Subcutaneous abdominal adipose tissue (tissue), 5 donors: Measurements from ENCODE around the gene GMPS.

Source experiments
- H3K27ac ChIP-seq: one replicate; pipeline ENCODE4 v1.7.0; 2013; ENCODE audit warnings: low read depth, mild to moderate bottlenecking, inconsistent platforms, low read length, moderate library complexity
- H3K27me3 ChIP-seq, 5 donors: one replicate each; pipeline ENCODE4 v1.7.0; 2013; ENCODE audit warnings: low read length in 5 of 5, inconsistent platforms in 1 of 5; ENCODE audit not compliant: control insufficient read depth in 5 of 5, insufficient read depth in 4 of 5
- H3K36me3 ChIP-seq, 5 donors: one replicate each; pipeline ENCODE4 v1.7.0; 2013; ENCODE audit warnings: low read length in 5 of 5; ENCODE audit not compliant: control insufficient read depth in 5 of 5, insufficient read depth in 5 of 5
- H3K4me1 ChIP-seq, 5 donors: one replicate each; pipeline ENCODE4 v1.7.0; 2013; ENCODE audit warnings: low read length in 5 of 5, mild to moderate bottlenecking in 3 of 5, moderate library complexity in 1 of 5; ENCODE audit not compliant: control insufficient read depth in 5 of 5, insufficient read depth in 5 of 5
- H3K4me3 ChIP-seq, 5 donors: one replicate each; pipeline ENCODE4 v1.7.0; 2013; ENCODE audit warnings: low read length in 5 of 5, low read depth in 1 of 5
- H3K9ac ChIP-seq, 5 donors: one replicate each; pipeline ENCODE4 v1.7.0; 2013; ENCODE audit warnings: low read length in 5 of 5, mild to moderate bottlenecking in 4 of 5, moderate library complexity in 3 of 5
- H3K9me3 ChIP-seq, 5 donors: one replicate each; pipeline ENCODE4 v1.7.0; 2013; ENCODE audit warnings: low read length in 5 of 5; ENCODE audit not compliant: control insufficient read depth in 5 of 5
- donor health status: healthy.
- donor health status: healthy.
- donor health status: healthy.
- donor health status: healthy.
- donor health status: healthy.

GMPS gene

DNA sequence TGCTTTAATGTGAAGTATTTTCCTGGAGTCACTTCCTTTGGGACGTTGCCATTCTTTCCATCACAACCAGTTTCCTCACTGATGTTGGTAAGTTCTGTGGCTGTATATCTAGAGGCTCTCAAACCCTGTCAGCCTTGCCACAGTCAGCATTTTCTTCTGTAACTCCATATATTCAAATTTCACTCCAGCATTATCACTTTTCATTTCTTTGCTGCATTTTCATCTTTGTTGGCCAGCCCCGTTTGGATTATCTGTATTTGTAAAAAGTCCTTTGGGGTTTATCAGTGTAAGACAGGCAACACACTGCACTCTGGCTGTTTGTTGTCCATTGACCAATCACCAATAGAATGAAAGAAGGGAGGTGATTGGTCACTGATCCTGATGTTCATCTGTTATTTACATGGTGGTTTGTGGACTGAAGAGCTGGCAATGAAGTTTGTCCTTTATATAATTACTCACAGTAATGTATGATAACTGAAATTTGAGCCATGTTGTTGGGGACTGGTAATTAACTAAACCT, 20.3 kb downstream of the GMPS start:
- peak overlapping the region in 1 of 5 donors; percentile 45 for H3K9ac ChIP-seq
- no peaks in the 10 kb centered on the region for H3K9me3 ChIP-seq
- H3K27me3 ChIP-seq = no peaks in the 10 kb centered on the region
- H3K4me3 ChIP-seq = no peak overlapping the region
- H3K36me3 ChIP-seq = peaks cover 0 to 7% (median 6%) of the 10 kb centered on the region in 5 donors
- peaks cover 0 to 10% (median 5%) of the 10 kb centered on the region in 5 donors for H3K4me1 ChIP-seq
- no peak overlapping the region for H3K27ac ChIP-seq

DNA sequence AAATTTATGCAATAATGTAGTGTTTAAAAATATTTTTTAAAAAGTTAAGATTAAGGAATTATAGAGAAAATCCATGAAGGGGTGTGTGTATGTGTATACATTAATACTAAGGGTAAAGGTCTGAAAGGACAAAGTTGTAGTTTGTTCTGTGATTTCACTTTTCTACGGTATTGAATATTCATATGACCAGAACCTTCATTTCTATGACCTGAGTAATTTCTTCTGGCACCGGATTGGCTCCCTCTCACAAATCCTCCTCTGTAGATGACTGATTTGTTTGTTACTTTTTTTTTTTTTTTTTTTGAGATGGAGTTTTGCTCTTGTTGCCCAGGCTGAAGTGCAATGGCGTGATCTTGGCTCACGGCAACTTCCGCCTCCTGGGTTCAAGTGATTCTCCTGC, 20.9 kb downstream of the GMPS start:
- Histone ChIP-seq H3K4me1 (peaks cover 0 to 10% (median 5%) of the 10 kb centered on the region in 5 donors), H3K36me3 (peaks cover 0 to 8% (median 6%) of the 10 kb centered on the region in 5 donors), H3K9ac (no peak overlapping the region), H3K4me3 (no peak overlapping the region), H3K9me3 (no peaks in the 10 kb centered on the region), H3K27me3 (no peaks in the 10 kb centered on the region), H3K27ac (no peak overlapping the region)

DNA sequence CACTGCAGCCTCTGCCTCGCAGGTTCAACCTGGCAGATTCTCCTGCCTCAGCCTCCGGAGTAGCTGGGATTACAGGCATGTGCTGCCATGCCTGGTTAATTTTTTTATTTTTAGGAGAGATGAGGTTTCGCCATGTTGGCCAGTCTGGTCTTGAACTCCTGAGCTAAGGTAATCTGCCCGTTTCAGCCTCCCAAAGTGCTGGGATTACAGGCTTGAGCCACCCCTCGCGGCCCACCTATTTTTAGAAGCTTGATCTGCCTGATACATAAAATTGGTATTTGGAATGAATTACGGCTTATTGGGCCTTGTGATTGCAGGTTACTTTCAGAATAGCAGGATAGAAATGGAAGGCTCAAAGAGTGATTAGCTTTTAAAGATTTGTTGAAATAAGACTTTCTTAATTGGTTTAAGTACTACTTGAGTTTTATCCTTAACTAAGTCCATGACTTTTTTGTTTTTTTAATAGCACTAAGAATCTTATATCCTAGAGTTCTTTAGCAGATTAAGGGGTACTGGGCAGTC, 25.0 kb downstream of the GMPS start:
- no peaks in the 10 kb centered on the region for H3K9me3 ChIP-seq
- peaks cover 0 to 6% (median 4%) of the 10 kb centered on the region in 5 donors for H3K4me1 ChIP-seq
- H3K27me3 ChIP-seq = no peaks in the 10 kb centered on the region
- no peak overlapping the region for H3K4me3 ChIP-seq
- no peak overlapping the region for H3K27ac ChIP-seq
- H3K36me3 ChIP-seq = peaks cover 19 to 28% (median 26%) of the 10 kb centered on the region in 5 donors
- H3K9ac ChIP-seq = no peak overlapping the region

DNA sequence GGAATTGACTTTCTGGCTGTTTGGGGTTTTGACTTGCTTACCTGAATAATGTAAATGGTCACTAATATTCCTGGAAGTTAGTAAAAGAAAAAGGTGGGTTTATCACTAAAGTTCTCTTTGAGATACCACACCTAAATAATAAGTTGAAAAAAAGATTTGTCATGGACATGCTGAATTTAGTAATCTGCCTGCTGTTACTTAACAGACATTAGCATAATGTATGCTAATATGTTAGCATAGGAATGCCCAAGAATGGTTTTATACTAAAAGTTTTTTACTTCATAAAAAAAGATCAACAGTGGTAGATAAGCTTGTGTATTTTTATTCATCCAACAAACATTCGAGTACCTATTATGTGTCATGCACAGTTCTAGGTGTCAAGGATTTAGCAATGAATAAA, 36.5 kb downstream of the GMPS start:
- peaks cover 13 to 35% (median 23%) of the 10 kb centered on the region in 5 donors for H3K36me3 ChIP-seq
- H3K4me3 ChIP-seq = no peak overlapping the region
- H3K4me1 ChIP-seq = peaks cover 0 to 4% (median 0%) of the 10 kb centered on the region in 5 donors
- H3K27me3 ChIP-seq = no peaks in the 10 kb centered on the region
- H3K27ac ChIP-seq = no peak overlapping the region
- H3K9me3 ChIP-seq = no peaks in the 10 kb centered on the region
- no peak overlapping the region for H3K9ac ChIP-seq

DNA sequence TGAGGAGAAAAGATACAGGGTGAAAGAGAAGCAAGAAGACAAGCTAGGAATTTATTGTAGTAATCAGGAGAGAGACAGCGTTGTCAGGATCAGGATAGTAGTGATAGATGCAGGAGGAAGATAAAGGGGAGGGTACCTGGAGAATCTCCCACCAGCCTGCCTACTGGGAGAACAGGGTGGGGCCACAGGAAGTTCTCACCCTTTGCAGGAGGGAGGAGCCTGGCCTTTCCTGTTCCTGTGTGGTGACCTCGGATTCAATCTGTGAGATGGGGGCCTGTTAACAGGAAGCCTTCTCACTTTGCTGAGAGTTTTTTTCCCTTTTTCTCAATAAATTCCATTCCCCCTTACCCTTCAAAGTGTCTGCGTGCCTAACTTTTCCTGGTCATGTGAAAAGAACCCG, 37.6 kb downstream of the GMPS start:
- peaks cover 0 to 11% (median 8%) of the 10 kb centered on the region in 5 donors for H3K4me1 ChIP-seq
- H3K4me3 ChIP-seq = no peak overlapping the region
- no peak overlapping the region for H3K27ac ChIP-seq
- H3K27me3 ChIP-seq = no peaks in the 10 kb centered on the region
- H3K9ac ChIP-seq = no peak overlapping the region
- H3K9me3 ChIP-seq = no peaks in the 10 kb centered on the region
- H3K36me3 ChIP-seq = peaks cover 15 to 38% (median 25%) of the 10 kb centered on the region in 5 donors

DNA sequence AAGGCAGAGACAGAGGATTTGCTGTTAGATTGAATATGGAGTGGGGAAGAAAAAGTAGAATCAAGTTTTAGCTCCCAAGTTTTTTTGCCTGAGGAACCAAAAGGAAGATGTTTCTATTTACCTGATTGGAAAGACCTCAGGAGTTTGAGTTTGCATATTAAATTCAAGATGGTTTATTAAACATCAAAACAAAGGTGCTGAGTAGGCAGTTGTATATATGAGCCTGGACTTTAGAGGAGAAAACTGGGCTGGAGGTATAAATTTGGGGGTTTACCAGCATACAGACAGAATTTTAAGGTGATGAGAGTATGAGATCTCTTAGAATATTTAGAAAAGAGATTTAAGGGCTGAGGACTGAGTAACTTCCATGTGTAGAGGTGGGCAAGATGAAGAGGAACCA, 38.2 kb downstream of the GMPS start:
- no peak overlapping the region for H3K9ac ChIP-seq
- no peak overlapping the region for H3K4me3 ChIP-seq
- H3K4me1 ChIP-seq = peaks cover 0 to 12% (median 8%) of the 10 kb centered on the region in 5 donors
- H3K36me3 ChIP-seq = peaks cover 15 to 41% (median 25%) of the 10 kb centered on the region in 5 donors
- H3K27me3 ChIP-seq = no peaks in the 10 kb centered on the region
- no peaks in the 10 kb centered on the region for H3K9me3 ChIP-seq
- H3K27ac ChIP-seq = no peak overlapping the region

DNA sequence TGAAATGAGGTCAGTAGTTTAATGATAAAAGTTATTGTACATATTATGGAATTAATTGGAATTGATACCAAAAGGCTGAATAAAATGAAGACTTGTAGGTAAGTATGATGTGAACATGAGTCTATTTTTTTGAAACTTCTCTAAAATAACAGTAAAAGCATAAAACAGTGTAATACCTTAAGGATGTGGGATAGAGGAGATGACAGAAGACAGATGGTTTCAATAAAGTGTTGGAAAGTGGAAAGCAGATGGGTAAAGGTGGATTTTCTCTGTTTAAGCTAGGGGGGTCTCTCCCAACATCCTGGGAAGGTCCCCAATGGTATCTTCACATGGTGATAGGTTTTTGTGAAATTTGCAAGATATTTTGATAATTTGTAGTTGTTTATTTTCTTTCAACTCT, 41.6 kb downstream of the GMPS start:
- H3K36me3 ChIP-seq = peaks cover 25 to 53% (median 31%) of the 10 kb centered on the region in 5 donors
- peaks cover 0 to 12% (median 8%) of the 10 kb centered on the region in 5 donors for H3K4me1 ChIP-seq
- H3K9ac ChIP-seq = no peak overlapping the region
- H3K27me3 ChIP-seq = no peaks in the 10 kb centered on the region
- H3K4me3 ChIP-seq = no peak overlapping the region
- no peak overlapping the region for H3K27ac ChIP-seq
- no peaks in the 10 kb centered on the region for H3K9me3 ChIP-seq

DNA sequence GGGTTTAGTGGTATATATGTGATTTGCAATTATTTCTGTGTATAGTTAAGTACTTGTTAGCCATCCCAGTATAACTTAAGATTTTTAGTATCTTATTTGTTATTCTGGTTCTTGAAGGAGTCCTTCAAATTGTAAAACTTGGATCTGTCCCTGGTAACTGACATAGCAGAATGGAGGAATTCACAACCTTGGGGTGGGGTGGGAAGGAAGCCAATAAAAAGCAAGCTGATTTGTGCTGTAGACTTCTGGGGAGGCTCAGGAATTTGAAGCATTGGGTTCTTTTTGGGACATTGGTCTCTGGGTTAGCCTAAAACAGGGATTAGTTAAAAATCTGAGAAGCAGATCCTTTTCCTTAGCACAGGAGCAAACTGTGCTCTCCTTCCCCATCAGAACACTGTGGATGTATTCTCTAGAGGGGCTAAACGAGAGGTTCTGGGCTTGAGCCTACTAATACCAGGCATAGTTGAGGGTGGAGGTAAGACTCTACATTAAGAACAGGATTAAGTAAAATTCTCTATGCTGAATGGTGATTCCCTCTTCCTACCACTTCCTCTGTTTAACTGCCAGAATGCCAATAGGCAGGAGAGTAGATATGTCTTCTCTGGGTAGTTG, 42.2 kb downstream of the GMPS start:
- Histone ChIP-seq H3K27ac (no peak overlapping the region), H3K9ac (no peak overlapping the region), H3K9me3 (no peaks in the 10 kb centered on the region), H3K27me3 (no peaks in the 10 kb centered on the region), H3K36me3 (peaks cover 25 to 54% (median 33%) of the 10 kb centered on the region in 5 donors), H3K4me1 (peaks cover 0 to 12% (median 8%) of the 10 kb centered on the region in 5 donors), H3K4me3 (no peak overlapping the region)

DNA sequence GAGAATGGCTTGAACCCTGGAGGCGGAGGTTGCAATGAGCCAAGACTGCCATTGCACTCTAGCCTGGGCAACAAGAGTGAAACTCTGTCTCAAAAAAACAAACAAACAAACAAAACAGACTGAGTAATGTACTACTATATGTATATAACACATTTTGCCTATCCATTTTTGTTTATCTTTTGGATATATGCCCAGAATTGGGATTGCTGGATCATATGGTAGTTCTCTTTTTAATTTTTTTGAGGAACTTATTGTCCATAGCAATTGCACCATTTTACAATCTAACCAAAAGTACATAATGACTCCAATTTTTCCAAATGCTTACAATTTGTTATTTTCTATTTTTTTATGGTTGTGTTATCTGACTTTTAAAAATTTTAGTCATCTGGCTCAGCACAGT, 47.3 kb downstream of the GMPS start:
- H3K27ac ChIP-seq = no peak overlapping the region
- no peak overlapping the region for H3K9ac ChIP-seq
- no peak overlapping the region for H3K4me3 ChIP-seq
- no peaks in the 10 kb centered on the region for H3K9me3 ChIP-seq
- H3K27me3 ChIP-seq = no peaks in the 10 kb centered on the region
- peaks cover 27 to 54% (median 32%) of the 10 kb centered on the region in 5 donors for H3K36me3 ChIP-seq
- peaks cover 0 to 5% (median 2%) of the 10 kb centered on the region in 5 donors for H3K4me1 ChIP-seq

DNA sequence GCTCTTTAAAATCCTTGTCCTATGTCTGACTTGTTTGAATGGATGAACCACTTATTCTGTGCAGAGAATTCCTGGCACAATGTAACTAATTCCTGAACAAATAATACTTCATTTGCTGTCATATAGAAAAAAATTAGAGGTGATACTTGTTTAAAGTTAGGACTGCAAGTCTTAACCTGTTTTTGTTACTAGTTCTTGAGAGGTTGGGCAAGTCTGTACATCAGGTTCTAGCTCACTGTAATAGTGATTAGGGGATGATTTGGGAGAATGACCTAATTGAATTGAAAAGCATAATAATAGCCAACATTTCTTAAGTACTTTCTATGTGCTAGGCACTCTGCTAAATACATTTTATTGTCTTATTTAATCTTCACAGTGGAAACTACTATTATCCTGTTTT, 49.3 kb downstream of the GMPS start:
- H3K27ac ChIP-seq = no peak overlapping the region
- no peaks in the 10 kb centered on the region for H3K9me3 ChIP-seq
- peaks cover 22 to 44% (median 36%) of the 10 kb centered on the region in 5 donors for H3K36me3 ChIP-seq
- no peak overlapping the region for H3K4me3 ChIP-seq
- no peak overlapping the region for H3K9ac ChIP-seq
- H3K4me1 ChIP-seq = no peaks in the 10 kb centered on the region
- H3K27me3 ChIP-seq = no peaks in the 10 kb centered on the region
